ENCODE measurements around the gene NFATC1.

DNA sequence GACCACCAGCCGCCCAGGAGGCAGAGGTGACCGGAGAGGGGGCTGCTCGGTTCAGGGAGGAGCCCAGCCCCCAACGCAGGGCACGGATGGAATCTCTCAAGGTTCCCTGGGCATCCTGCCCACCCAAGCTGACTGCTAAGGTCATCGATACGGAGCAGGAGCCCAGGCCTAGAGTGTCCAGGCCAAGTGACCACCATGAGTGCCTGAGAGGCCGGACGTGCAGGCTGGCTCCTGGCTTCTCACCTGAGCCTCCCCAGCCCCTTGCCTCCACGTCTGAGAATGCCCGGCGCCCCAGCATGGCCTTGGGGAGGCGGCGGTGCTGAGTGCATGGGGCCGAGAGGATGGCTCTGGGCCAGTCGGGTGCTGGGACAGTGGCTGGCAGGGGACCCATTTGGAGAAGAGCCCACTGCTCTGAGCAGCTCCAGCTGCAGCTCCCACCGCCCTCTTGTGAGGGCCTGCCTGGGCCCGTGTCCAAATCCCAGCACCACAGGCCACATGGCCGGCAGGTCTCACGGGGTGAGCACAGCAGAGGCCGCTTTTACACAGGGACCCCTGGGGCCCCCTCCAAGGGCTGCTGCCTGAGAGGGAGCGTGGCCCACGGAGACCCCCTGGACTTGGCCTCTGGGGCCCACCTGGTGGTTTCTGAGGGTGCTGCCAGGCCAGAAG, 181.1 kb downstream of the NFATC1 start:
- TF ChIP-seq FOXP2 (optimal IDR thresholded peaks at IDR 0.05; ENCODE audit: borderline replicate concordance, extremely low read depth, extremely low read length, insufficient read depth) (no peak), POLR2AphosphoS5 (IDR thresholded peaks at IDR 0.05; ENCODE audit: low read depth, low read length) (no peak), SIN3A (IDR thresholded peaks at IDR 0.05; ENCODE audit: borderline replicate concordance, insufficient read depth, low read length) (no peak), TAF1 (IDR thresholded peaks at IDR 0.05; ENCODE audit: borderline replicate concordance, insufficient read depth, low read length) (no peak)
- TF ChIP-seq, protein P1, sequence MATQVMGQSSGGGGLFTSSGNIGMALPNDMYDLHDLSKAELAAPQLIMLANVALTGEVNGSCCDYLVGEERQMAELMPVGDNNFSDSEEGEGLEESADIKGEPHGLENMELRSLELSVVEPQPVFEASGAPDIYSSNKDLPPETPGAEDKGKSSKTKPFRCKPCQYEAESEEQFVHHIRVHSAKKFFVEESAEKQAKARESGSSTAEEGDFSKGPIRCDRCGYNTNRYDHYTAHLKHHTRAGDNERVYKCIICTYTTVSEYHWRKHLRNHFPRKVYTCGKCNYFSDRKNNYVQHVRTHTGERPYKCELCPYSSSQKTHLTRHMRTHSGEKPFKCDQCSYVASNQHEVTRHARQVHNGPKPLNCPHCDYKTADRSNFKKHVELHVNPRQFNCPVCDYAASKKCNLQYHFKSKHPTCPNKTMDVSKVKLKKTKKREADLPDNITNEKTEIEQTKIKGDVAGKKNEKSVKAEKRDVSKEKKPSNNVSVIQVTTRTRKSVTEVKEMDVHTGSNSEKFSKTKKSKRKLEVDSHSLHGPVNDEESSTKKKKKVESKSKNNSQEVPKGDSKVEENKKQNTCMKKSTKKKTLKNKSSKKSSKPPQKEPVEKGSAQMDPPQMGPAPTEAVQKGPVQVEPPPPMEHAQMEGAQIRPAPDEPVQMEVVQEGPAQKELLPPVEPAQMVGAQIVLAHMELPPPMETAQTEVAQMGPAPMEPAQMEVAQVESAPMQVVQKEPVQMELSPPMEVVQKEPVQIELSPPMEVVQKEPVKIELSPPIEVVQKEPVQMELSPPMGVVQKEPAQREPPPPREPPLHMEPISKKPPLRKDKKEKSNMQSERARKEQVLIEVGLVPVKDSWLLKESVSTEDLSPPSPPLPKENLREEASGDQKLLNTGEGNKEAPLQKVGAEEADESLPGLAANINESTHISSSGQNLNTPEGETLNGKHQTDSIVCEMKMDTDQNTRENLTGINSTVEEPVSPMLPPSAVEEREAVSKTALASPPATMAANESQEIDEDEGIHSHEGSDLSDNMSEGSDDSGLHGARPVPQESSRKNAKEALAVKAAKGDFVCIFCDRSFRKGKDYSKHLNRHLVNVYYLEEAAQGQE (IDR thresholded peaks at IDR 0.05; ENCODE audit: insufficient read depth in 1 of 2, low read depth in 2 of 2, low read length in 2 of 2) = no peak
